Measurements from ENCODE around the gene RHBDD2. TPM values are rescaled to one million over a fixed set of nuclear protein-coding genes. Genes with fewer than 3 reads are reported as not detected.
"Not testable (repeated sequence)": the region's sequence is repeated elsewhere in the genome, so short reads cannot be mapped to it uniquely, and the experiment has no call there.

The RHBDD2 gene
- total RNA-seq, 2 experiments from 2014 or later = 38.1 to 39.1 TPM

DNA sequence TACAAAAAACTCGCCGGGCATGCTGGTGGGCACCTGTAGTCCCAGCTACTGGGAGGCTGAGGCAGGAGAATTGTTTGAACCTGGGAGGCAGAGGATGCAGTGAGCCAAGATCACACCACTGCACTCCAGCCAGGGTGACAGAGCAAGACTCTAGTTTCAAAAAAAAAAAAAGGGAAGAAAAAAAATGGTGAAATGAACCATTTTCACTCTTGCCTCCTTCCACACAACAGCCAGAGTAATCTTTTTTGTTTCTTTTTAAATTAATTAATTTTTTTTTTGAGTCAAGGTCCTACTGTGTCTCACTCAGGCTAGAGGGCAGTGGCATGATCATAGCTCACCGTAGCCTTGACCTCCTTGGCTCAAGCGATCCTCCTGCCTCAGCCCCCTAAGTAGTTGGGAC is 14.6 kb upstream of the RHBDD2 start:
- POLR2A ChIA-PET = not testable (repeated sequence)
- CTCF ChIA-PET = interaction anchor here (0.7 to 1.2 kb wide), 2 partner anchors 71 to 156 kb away, joined by 3 to 6 read pairs; no protein-coding TSS in a partner anchor

DNA sequence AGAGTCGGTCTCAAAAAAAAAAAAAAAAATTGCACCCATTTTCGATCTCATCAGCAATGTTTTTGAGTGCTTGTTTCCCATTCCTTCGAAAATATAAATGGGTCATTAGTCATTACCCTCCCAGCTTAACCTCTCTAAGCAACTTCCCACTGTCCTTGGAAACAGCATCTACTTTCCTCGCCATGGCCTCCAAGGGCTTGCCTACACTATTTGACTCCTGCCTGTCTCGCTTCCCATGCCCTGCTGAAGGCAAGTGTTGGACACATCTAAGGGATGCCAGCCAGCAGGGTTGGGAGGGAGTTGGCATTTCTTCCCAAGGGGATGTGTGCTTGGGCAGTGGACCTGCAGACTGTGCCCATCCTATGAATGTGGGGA is 12.7 kb upstream of the RHBDD2 start:
- ChIA-PET CTCF (interaction anchor here (0.5 to 2.4 kb wide), 4 partner anchors 12 to 1346 kb away, joined by 3 to 26 read pairs (median 5); partner anchors contain the start of gene RHBDD2), POLR2A (no interaction called here)

DNA sequence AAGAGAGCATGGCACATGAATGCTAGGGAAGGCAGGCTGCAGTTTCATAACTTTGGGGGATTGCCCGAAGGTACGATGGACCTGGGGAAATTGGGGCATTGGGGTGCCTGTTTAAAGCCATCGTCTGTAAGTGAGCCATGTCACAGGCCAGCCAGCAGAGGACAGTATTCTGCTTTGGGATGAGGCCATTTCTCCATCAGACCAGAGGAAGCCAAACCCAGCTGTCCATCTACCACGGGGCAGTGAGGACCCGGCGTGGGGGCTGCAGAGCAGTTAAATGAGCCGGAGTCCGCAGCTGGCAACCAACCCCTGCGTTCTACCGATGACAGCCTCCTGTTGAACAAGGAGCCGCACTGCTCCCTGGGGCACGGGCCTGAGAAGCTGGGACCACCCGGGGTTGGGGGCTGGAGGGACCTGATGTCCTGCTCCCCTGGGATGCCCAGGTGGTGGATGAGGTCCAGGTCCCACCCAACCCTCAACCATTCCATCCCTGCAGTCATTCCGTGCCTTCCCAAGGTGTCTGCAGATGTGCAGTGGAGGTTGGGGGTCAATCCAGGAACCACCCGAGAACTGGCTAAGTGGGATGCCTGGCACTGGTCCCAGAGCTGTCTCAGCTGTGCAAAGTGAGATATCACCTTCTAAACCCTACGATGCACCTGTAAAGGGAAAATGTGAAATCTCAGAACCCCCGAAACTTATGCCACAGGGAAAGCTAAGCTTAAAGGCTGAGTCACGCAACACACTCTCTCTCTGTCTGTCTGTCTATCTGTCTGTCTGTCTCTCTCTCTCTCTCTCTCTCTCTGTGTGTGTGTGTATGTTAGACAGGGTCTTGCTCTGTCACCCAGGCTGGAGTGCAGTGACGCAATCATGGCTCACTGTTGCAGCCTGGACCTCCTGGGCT is 12.1 kb upstream of the RHBDD2 start:
- CTCF ChIA-PET = interaction anchor here (0.6 to 2.4 kb wide), 6 partner anchors 11 to 1345 kb away, joined by 3 to 26 read pairs (median 4); partner anchors contain the start of gene RHBDD2
- POLR2A ChIA-PET = no interaction called here

DNA sequence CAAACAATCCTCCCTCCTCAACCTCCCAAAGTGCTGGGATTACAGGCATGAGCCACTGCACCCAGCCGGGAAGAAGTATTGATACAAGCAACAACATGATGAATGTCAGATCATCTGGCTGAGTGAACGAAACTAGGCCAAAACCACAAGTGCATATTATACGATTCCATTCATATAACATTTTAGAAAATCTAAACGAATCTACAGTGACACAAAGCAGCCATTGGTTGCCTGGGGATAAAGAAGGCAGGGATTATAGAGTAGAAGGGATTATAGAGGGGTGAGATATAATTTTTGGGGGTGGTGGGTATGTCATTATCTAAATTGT is 11.5 kb upstream of the RHBDD2 start:
- POLR2A ChIA-PET = no interaction called here

GRCh38 chr7:75868153-75868552 is 10.7 kb upstream of the RHBDD2 start:
- POLR2A ChIA-PET = no interaction called here
- CTCF ChIA-PET = interaction anchor here (2.0 to 2.4 kb wide), 2 partner anchors 10 to 152 kb away, joined by 7 to 8 read pairs; partner anchors contain the start of gene RHBDD2

More for the DNA sequence above, 11.5 kb upstream of the RHBDD2 start:
- CTCF ChIA-PET = interaction anchor here (1.9 to 2.4 kb wide), 2 partner anchors 11 to 153 kb away, joined by 7 to 26 read pairs; partner anchors contain the start of gene RHBDD2

DNA sequence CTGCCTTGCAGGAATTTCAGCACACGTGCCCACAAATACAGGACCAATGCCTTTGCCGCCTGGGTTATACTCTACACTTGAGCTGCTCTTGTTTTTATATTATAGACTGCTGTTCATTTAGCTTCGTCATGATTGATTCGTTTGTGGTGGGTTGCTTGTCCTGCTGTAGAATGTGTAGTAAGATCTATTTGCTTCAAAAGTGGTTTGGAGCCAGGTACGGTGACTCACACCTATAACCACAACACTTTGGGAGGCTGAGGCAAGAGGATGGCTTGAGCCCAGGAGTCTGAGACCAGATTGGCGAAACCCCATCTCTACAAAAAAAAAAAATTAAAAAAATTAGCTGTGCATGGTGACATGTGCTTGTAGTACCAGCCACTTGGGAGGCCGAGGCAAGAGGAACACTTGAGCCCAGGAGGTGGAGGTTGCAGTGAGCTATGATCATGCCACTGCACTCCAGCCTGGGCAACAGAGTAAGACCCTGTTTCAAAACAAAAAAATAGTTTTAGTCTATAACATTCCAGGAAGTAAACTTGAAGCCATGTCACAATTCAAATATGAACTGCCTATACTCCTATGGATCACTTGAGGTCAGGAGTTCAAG is 9.0 kb upstream of the RHBDD2 start:
- ChIA-PET CTCF (interaction anchor here (1.5 to 2.0 kb wide), 2 partner anchors 150 kb away, joined by 8 to 9 read pairs; no protein-coding TSS in a partner anchor), POLR2A (interaction anchor here (1.2 kb wide), 1 partner anchor 45 kb away, joined by 7 read pairs; the partner anchor contains the start of gene POR)

DNA sequence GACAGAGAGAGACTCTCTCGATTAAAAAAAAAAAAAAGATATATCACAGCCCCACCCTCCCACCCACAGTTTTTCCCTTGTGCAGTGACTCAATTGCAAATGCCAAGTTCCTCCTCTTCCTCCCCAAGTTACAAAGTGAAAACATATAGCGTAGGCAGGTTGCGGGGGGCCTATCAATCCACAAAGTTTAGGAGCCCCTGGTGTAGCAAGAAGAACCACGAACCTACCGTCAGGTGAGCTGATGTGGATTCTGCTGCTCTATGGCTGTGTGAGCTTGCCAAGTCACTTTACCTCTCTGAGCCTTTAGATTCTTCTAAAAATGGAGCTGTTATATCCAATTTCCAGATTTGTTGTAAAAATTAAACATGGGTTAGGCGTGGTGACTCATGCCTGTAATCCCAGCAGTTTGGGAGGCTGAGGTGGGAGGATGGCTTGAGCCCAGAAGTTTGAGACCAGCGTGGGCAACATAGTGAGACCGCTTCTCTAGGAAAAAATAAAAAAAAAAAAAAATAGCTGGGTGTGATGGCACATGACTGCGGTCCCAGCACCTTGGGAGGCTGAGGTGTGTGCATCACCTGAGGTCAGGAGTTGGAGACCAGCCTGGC is 8.2 kb upstream of the RHBDD2 start:
- ChIA-PET CTCF (interaction anchor here (0.7 to 1.5 kb wide), 3 partner anchors 8 to 150 kb away, joined by 3 to 9 read pairs (median 6); partner anchors contain the start of gene RHBDD2), POLR2A (interaction anchor here (0.6 to 1.2 kb wide), 3 partner anchors 44 to 385 kb away, joined by 3 to 7 read pairs (median 4); partner anchors contain the start of gene POR)

DNA sequence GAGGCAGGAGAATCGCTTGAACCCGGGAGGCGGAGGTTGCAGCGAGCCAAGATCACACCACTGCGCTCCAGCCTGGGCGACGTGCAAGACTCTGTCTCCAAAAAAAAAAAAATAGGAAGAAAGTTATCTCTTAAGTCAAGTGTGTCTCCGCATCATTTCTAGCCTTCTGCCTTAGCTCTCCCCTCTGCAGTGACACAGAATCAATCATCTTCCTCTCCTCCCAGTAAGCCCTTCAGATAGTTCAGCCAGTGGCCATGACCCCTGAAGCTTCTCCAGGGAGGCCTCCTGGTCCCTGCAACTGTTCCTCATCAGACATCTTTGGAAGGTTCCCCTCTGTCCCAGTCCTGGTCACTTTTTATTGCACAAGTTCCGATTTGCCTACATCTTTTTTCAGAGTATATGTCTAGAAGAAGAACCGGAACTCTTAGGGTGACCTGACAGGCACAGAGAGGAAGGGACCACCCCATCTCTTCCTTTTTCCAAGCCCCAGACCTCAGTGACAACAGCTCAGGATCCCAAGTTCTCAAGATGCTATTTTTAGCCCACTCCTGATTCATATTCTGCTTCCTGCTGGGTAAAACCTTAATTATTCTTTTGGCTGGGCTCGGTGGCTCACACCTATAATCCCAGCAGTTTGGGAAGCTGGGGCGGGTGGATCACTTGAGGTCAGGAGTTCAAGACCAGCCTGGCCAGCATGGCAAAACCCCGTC is 6.6 kb upstream of the RHBDD2 start:
- POLR2A ChIA-PET = no interaction called here

GRCh38 chr7:75874180-75874579 is 4.7 kb upstream of the RHBDD2 start:
- POLR2A ChIA-PET, CTCF ChIA-PET: not testable (repeated sequence)

More for the DNA sequence above, 6.6 kb upstream of the RHBDD2 start:
- CTCF ChIA-PET = interaction anchor here (0.7 to 1.0 kb wide), 3 partner anchors 49 to 196 kb away, joined by 3 read pairs; no protein-coding TSS in a partner anchor

DNA sequence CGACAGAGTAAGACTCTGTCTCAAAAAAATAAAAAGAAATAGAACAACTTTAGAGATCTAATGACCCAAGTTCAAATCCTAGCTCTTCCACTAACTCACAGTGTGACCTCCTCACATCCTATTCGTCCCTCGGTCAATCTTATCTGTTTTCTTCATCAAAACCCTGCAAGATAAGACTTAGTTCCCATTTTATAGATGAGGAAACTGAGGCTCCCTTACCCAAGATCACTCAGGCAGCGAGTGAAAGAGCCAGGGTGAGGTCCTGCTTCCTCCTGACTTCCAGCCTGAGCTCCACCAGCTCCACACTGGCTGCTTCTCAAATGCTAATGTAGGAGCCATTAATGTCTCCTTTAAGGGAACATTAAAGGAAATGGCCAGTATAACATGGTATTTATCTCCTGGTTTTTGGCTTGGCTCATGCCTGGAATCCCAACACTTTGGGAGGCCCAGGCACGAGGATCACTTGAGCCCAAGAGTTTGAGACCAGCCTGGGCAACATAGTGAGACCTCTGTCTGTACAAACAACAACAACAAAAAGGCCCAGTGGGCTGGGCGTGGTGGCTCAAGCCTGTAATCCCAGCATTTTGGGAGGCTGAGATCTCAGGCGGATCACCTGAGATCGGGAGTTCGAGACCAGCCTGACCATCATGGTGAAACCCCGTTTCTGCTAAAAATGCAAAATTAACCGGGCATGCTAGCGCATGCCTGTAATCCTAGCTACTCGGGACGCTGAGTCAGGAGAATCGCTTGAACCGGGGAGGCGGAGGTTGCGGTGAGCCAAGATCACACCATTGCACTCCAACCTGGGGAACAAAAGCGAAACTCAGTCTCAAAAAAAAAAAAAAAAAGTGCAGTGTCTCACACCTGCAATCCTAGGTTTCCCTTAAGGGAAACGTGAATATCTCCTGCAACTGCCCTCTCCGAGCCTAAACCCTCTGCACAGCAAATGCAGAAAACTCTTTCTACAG is 3.4 kb upstream of the RHBDD2 start:
- ChIA-PET CTCF (no interaction called here), POLR2A (no interaction called here)

GRCh38 chr7:75876126-75876881 is 2.5 kb upstream of the RHBDD2 start:
- ChIA-PET POLR2A (no interaction called here), CTCF (interaction anchor here (0.6 kb wide), 1 partner anchor 129 kb away, joined by 5 read pairs; no protein-coding TSS in a partner anchor)

GRCh38 chr7:75878312-75878768 is 494 bp upstream of the RHBDD2 start:
- ChIA-PET CTCF (interaction anchor here (0.9 to 2.3 kb wide), 2 partner anchors 12 to 141 kb away, joined by 7 to 8 read pairs; no protein-coding TSS in a partner anchor), POLR2A (interaction anchor here (0.9 to 1.0 kb wide), 2 partner anchors 37 to 114 kb away, joined by 3 to 5 read pairs; partner anchors contain the start of gene POR)

GRCh38 chr7:75879771-75880184 is 944 bp downstream of the RHBDD2 start:
- CTCF ChIA-PET = no interaction called here

DNA sequence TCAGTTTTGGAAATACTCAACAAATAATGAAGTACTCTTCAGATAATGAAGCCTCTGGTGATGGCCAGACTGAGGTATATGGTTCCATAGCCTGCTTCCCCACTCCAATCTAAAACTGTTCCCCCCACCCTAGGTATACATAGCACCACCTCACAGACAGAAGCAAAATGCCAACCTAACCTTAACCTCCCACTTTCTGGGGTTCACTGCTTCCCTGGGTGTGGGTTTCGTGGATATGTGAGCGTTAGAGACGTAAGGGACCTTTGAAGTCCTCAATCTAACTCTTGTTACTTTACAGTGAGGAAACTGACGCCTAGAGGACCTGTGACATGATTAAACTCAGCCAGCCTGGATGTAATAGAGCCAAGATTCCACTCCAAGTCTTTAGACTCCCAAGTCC is 1.4 kb downstream of the RHBDD2 start:
- ChIA-PET CTCF (no interaction called here), POLR2A (no interaction called here)

More at GRCh38 chr7:75879771-75880184, 944 bp downstream of the RHBDD2 start:
- POLR2A ChIA-PET = no interaction called here

GRCh38 chr7:75881436-75882095 is 2.7 kb downstream of the RHBDD2 start:
- ChIA-PET CTCF (no interaction called here), POLR2A (no interaction called here)

GRCh38 chr7:75883265-75883824 is 4.5 kb downstream of the RHBDD2 start:
- CTCF ChIA-PET = interaction anchor here (0.6 kb wide), 1 partner anchor 148 kb away, joined by 3 read pairs; no protein-coding TSS in a partner anchor
- POLR2A ChIA-PET = not testable (repeated sequence)
